ENCODE data around the gene PYCARD. TPM values are rescaled to one million over a fixed set of nuclear protein-coding genes. Genes with fewer than 3 reads are reported as not detected.
"Not testable (repeated sequence)": the region's sequence is repeated elsewhere in the genome, so short reads cannot be mapped to it uniquely, and the experiment has no call there.

Gene PYCARD
- total and polyA plus RNA-seq, 12 donors: 1.7 to 26.1 (median 3.3) TPM

- Histone ChIP-seq H3K36me3 (no peaks in the 10 kb centered on the region), H3K27ac (no peak overlapping the region), H3K27me3 (peaks cover 0 to 41% (median 19%) of the 10 kb centered on the region in 7 donors), H3K4me3 (no peak overlapping the region), H3K4me1 (peaks cover 0 to 15% (median 0%) of the 10 kb centered on the region in 9 donors), H3K9me3 (no peaks in the 10 kb centered on the region)
- 73 to 75% methylated on average over 5 of the region's 5 CpGs for WGBS, 2 donors
- DNase-seq (no peak), ATAC-seq (no peak)
- TF ChIP-seq CTCF (IDR thresholded peaks at IDR 0.05): no peak
- intact Hi-C loops (cut with DNase I): no loop called here
Measured at GRCh38 chr16:31248344-31248743, 45.8 kb upstream of the PYCARD start.

GRCh38 chr16:31246296-31246695, 43.7 kb upstream of the PYCARD start:
- no peak overlapping the region for H3K4me3 ChIP-seq
- H3K27ac ChIP-seq: no peak overlapping the region
- intact Hi-C loops (cut with DNase I): no loop called here
- H3K9me3 ChIP-seq: no peaks in the 10 kb centered on the region
- DNase-seq: no peak
- no peak for TF ChIP-seq CTCF (IDR thresholded peaks at IDR 0.05)
- H3K4me1 ChIP-seq: peaks cover 0 to 22% (median 0%) of the 10 kb centered on the region in 9 donors
- H3K27me3 ChIP-seq: peaks cover 0 to 50% (median 19%) of the 10 kb centered on the region in 7 donors
- no peak for ATAC-seq
- WGBS, 2 donors: 96 to 97% methylated on average over 3 of the region's 3 CpGs
- no peaks in the 10 kb centered on the region for H3K36me3 ChIP-seq

- DNase-seq; H3K27ac ChIP-seq; H3K4me3 ChIP-seq; H3K9me3 ChIP-seq; intact Hi-C loops (cut with DNase I); H3K36me3 ChIP-seq; ATAC-seq: not testable (repeated sequence)
- WGBS, 2 donors: 28 to 35% methylated on average over 8 of the region's 8 CpGs
- Histone ChIP-seq H3K27me3 (peaks cover 0 to 46% (median 19%) of the 10 kb centered on the region in 7 donors), H3K4me1 (peaks cover 0 to 22% (median 0%) of the 10 kb centered on the region in 9 donors)
Measured at GRCh38 chr16:31245598-31245997, 43.0 kb upstream of the PYCARD start.

- WGBS, 2 donors: 55 to 62% methylated on average over 8 to 9 of the region's 9 CpGs
- Histone ChIP-seq H3K4me1 (peaks cover 0 to 22% (median 0%) of the 10 kb centered on the region in 9 donors), H3K27me3 (peaks cover 0 to 45% (median 15%) of the 10 kb centered on the region in 7 donors), H3K27ac (peak overlapping the region in 1 of 10 donors; percentile 29), H3K36me3 (no peaks in the 10 kb centered on the region), H3K9me3 (no peaks in the 10 kb centered on the region), H3K4me3 (no peak overlapping the region)
- peak in 2 of 8 donors; percentile 18 to 42 for ATAC-seq
- DNase-seq: no peak
- intact Hi-C loops (cut with DNase I): no loop called here
- TF ChIP-seq CTCF (IDR thresholded peaks at IDR 0.05): no peak
Measured at GRCh38 chr16:31243734-31244670, 41.4 kb upstream of the PYCARD start.

Measured in heart right ventricle (tissue), 16 donors.